Kidney epithelial cell (primary cell): ENCODE results near the gene XYLT2. TPM values are rescaled to one million over a fixed set of nuclear protein-coding genes. Genes with fewer than 3 reads are reported as not detected.

ENCODE experiments used
- DNase-seq: peaks from one replicate; pipeline ENCODE4 v3.0.0-alpha.2; 2010; ENCODE audit warnings: low read depth
- H3K27me3 ChIP-seq: 2 replicates; pipeline ENCODE4 v1.6.0; 2011; ENCODE audit warnings: low read length; ENCODE audit not compliant: control insufficient read depth, insufficient read depth
- H3K36me3 ChIP-seq: 2 replicates; pipeline ENCODE4 v1.5.1; 2011; ENCODE audit warnings: low read length; ENCODE audit not compliant: control insufficient read depth, insufficient read depth
- H3K4me3 ChIP-seq: 2 replicates; pipeline ENCODE4 v1.5.1; 2011; ENCODE audit warnings: low read depth, mild to moderate bottlenecking, control low read depth, low read length
- total RNA-seq: library from RNA; depleted of rRNA; stranded (reverse); fragments of >200 nt; gene quantifications from 2 replicates; pipeline ENCODE4 v1.2.3, GENCODE V29; 2015
- TF ChIP-seq, protein P1 (sequence below): IDR thresholded peaks from 2 replicates; pipeline ENCODE4 v1.5.1; 2011; ENCODE audit warnings: mild to moderate bottlenecking, moderate library complexity, low read length, control low read depth, inconsistent platforms; ENCODE audit not compliant: insufficient read depth, poor library complexity, severe bottlenecking

Gene XYLT2
- total RNA-seq, 1 donor from 2014 or later: 30.2 TPM

DNA sequence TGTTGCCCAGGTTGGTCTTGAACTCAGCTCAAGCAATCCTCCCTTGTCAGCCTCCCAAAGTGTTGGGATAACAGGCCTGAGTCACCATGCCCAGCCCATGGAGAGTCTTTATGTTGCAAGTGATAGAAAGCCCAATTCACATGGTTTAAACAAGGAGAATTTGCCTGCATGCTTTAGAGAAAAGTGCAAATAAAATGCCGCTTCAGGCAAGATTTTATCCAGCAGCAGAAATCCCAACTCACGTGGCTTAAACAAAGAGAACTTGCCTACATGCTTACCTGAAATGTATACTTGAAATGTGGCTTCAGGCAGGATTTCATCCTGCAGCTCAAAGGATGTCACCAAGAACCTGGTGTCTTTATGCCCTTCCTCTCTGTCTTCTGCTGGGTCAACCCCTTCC, 28.8 kb upstream of the XYLT2 start:
- Histone ChIP-seq H3K4me3 (no peak overlapping the region), H3K27me3 (peaks cover 4% of the 10 kb centered on the region), H3K36me3 (no peaks in the 10 kb centered on the region)
- TF ChIP-seq, protein P1, sequence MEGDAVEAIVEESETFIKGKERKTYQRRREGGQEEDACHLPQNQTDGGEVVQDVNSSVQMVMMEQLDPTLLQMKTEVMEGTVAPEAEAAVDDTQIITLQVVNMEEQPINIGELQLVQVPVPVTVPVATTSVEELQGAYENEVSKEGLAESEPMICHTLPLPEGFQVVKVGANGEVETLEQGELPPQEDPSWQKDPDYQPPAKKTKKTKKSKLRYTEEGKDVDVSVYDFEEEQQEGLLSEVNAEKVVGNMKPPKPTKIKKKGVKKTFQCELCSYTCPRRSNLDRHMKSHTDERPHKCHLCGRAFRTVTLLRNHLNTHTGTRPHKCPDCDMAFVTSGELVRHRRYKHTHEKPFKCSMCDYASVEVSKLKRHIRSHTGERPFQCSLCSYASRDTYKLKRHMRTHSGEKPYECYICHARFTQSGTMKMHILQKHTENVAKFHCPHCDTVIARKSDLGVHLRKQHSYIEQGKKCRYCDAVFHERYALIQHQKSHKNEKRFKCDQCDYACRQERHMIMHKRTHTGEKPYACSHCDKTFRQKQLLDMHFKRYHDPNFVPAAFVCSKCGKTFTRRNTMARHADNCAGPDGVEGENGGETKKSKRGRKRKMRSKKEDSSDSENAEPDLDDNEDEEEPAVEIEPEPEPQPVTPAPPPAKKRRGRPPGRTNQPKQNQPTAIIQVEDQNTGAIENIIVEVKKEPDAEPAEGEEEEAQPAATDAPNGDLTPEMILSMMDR: no peak
- no peak for DNase-seq

- Histone ChIP-seq H3K36me3 (no peaks in the 10 kb centered on the region), H3K4me3 (no peak overlapping the region), H3K27me3 (no peaks in the 10 kb centered on the region)
- peak; percentile 52 for DNase-seq
- TF ChIP-seq, protein P1: no peak
These were observed 27.2 kb upstream of the XYLT2 start for GRCh38 chr17:50318501-50319285.

DNA sequence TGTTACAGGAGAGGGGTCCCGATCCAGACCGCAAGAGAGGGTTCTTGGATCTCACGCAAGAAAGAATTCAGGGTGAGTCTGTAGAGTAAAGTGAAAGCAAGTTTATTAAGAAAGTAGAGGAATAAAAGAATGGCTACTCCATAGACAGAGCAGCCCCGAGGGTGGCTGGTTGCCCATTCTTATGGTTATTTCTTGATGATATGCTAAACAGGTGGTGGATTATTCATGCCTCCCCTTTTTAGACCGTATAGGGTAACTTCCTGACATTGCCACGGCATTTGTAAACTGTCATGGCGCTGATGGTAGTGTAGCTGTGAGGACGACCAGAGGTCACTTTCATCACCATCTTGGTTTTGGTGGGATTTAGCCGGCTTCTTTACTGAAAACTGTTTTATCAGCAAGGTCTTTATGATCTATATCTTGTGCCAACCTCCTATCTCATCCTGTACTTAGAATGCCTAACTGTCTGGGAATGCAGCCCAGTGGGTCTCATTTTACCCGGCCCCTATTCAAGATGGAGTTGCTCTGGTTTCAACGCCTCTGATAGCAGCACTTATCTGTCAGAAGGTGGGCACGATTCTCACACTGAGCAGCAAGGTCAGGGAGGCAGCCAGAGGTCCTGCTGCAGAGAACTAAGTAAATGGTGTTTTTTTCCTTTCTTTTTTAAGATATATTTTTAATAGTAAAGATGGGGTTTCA, 26.5 kb upstream of the XYLT2 start:
- TF ChIP-seq, protein P1: no peak
- no peaks in the 10 kb centered on the region for H3K27me3 ChIP-seq

GRCh38 chr17:50322271-50322670, 23.7 kb upstream of the XYLT2 start:
- DNase-seq: no peak
- TF ChIP-seq, protein P1: no peak
- Histone ChIP-seq H3K4me3 (no peak overlapping the region), H3K36me3 (no peaks in the 10 kb centered on the region), H3K27me3 (no peaks in the 10 kb centered on the region)

More for the DNA sequence above, 26.5 kb upstream of the XYLT2 start:
- no peaks in the 10 kb centered on the region for H3K36me3 ChIP-seq
- H3K4me3 ChIP-seq: no peak overlapping the region
- DNase-seq: no peak

DNA sequence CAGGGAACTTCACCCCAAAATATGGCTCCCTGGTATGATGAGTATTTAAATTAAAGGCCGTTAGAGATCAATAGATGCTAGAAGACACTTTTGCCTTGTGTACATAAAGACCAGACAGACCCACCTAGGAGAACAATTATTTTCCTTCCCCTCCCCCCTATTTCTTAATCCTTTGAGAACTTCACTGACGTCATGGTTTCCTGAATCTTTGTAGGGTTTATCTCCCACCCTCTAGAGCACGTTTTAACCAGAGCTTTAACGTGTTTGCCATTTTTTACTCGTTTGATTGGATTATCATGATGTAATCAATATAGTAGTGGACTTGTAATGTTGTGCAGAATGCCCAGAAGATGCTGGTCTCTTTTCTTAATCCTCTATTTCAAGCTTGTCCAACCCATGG, 22.9 kb upstream of the XYLT2 start:
- H3K4me3 ChIP-seq: no peak overlapping the region
- H3K36me3 ChIP-seq: no peaks in the 10 kb centered on the region
- DNase-seq: no peak
- H3K27me3 ChIP-seq: no peaks in the 10 kb centered on the region
- TF ChIP-seq, protein P1: no peak

DNA sequence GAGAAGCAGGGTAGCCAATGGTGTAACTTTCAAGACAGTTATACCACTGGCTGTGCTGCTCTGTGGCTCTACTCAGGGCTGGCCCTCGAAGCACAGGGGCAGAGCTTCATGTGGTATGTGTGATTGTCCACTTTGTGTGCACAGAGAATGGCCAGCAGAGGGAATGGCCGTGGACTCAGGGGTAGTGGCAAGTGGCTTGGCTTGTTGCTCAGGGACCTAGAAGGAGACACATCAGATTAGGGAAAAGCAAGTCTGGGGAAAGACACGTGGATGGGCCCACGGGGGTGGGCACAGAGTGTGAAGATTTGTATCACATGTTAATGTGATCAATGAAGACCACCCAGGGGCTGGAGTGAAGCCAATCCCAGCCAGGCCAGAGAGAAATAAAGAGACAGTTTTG, 20.0 kb upstream of the XYLT2 start:
- peaks cover 2% of the 10 kb centered on the region for H3K27me3 ChIP-seq
- no peak overlapping the region for H3K4me3 ChIP-seq
- no peaks in the 10 kb centered on the region for H3K36me3 ChIP-seq
- DNase-seq: no peak
- TF ChIP-seq, protein P1: no peak
